HG02884 (cell line): Measurements from ENCODE around the gene CUL9.

Source experiments
- ATAC-seq: cut with Tn5 transposase; IDR thresholded peaks from one replicate; pipeline ENCODE4 v1.9.1; 2021; ENCODE audit warnings: mild to moderate bottlenecking, moderate library complexity; ENCODE audit not compliant: unreplicated experiment

Gene CUL9

DNA sequence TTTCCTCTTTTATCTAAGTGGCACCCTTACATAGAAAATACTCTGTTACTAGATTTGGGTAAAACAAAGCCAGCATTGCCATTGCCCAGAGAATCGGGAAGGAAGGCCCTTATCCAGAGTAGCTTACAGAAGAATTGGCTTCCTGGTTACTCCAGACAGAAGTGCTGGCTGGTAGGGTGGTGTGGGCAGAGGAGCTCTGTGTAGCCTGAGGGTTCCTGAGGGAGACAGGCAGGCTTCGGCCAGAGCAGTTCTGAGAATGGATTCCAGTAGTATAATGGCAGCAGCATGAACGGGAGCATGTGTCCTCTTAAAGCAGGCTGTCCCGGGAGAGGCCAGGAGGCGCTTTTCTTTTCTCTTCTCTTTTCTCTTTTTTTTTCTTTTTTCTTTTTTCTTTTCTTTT lies 11.9 kb downstream of the CUL9 start:
- no peak for ATAC-seq

- no peak for ATAC-seq
These were observed 14.3 kb downstream of the CUL9 start for GRCh38 chr6:43196337-43196736.

DNA sequence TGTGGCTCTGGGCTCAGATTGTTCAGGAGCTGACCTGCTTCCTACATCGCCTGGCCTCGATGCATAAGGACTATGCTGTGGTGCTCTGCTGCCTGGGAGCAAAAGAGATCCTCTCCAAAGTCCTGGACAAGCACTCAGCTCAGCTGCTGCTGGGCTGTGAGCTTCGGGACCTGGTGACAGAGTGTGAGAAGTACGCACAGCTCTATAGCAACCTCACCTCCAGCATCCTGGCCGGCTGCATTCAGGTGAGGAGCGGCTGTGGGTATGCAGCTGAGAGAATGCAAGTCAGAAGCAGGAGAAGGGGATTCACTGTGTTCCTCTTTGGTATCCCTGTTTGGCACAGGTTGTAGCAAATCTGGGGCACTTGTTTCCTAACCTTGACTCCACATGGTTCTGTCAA lies 17.9 kb downstream of the CUL9 start:
- ATAC-seq = no peak

GRCh38 chr6:43200541-43200940 lies 18.5 kb downstream of the CUL9 start:
- no peak for ATAC-seq

DNA sequence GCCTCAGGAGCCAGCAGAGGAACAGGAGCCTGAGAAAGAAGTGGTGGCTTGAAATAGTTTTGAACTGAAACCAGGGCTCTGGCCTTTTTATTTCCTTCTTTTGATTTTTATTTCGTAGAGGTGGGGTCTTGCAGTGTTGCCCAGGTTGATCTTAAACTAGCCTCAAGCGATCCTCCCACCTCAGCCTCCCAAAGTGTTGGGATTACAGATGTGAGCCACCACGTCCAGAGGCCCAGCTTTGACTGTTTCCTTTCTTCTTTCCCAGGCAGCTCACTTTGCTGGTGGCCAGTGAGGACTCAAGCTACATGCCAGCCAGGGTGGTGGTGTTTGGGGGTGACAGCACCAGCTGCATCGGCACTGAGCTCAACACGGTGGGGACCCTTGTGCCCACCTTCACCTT lies 20.5 kb downstream of the CUL9 start:
- no peak for ATAC-seq

- no peak for ATAC-seq
These were observed 21.2 kb downstream of the CUL9 start for GRCh38 chr6:43203029-43203717.

GRCh38 chr6:43203718-43204095 lies 21.7 kb downstream of the CUL9 start:
- ATAC-seq = no peak

GRCh38 chr6:43204271-43205105 lies 22.5 kb downstream of the CUL9 start:
- ATAC-seq = no peak

- no peak for ATAC-seq
These were observed 23.9 kb downstream of the CUL9 start for GRCh38 chr6:43205849-43206248.

DNA sequence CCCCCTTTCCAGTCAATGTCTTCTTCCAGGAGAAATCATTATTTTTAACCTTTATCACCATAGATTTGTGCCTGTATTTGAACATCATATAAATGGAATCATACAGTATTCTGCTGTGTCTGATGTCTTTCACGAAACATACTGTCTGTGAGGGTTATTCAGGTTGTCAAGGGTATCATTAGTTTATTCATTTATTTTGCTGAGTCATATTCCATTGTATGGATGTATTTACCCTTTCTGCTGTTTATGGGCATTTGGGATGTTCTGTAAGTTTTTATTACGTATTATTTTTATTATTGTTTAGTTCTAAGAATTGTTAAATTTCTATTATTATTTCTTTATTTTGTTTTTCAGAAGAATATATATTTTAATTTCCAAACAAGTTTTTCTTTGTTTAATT lies 25.3 kb downstream of the CUL9 start:
- no peak for ATAC-seq

- no peak for ATAC-seq
These were observed 30.0 kb downstream of the CUL9 start for GRCh38 chr6:43211955-43212354.

DNA sequence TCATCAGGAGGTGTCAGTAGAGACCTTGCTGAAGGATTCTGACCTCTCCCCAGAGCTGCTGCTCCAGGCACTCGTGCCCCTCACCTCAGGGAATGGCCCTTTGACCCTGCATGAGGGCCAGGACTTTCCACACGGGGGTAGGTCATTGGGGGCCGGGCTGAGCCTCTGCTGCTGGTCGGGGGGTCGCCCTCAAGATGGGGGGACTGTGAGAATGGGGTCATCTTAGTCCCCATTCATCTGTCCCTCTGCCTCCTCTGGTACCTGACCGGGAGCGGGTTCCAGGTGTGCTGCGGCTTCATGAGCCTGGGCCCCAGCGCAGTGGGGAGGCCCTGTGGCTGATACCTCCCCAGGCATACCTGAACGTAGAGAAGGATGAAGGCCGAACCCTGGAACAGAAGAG lies 31.4 kb downstream of the CUL9 start:
- no peak for ATAC-seq

- ATAC-seq = no peak
These were observed 33.1 kb downstream of the CUL9 start for GRCh38 chr6:43215066-43215465.

GRCh38 chr6:43216200-43216599 lies 34.2 kb downstream of the CUL9 start:
- no peak for ATAC-seq

- no peak for ATAC-seq
These were observed 35.4 kb downstream of the CUL9 start for GRCh38 chr6:43217351-43217750.

DNA sequence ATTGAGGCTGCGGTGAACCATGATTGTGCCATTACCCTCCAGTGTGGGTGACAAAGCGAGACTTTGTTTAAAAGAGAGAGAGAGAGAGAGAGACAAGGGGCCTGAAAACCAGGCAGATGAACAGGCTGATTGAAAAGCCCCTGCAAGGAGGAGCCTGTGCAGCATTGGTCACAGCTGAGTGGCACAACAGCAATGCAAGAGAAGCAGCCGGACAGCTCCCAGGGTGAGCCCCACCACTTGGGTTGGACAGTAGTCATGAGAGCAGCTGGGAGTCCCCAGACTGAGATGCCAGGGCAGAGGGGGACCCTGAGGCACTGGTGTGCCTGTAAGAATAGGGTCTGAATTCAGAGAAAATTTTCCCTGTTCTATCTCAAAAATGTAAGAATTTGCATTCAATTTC lies 37.1 kb downstream of the CUL9 start:
- ATAC-seq = no peak

DNA sequence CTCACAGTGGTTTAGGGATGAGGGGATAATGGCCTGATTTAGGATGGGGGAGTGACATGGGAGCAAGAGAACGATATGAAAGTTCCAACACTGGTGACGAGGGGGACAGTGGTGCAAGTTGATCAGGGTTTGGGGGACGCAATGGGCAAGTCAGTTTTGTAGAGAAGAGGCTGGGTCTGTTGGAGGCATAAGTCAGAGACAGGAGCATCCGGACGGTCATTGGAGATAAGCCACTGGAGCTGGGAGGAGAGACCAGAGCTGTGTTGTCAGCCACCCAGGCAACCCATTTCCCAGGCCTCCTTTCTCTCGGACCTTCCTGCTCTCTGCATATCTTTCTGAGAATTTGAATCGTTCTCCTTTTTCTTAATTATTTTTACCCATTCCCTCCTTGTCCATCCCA lies 37.8 kb downstream of the CUL9 start:
- no peak for ATAC-seq

DNA sequence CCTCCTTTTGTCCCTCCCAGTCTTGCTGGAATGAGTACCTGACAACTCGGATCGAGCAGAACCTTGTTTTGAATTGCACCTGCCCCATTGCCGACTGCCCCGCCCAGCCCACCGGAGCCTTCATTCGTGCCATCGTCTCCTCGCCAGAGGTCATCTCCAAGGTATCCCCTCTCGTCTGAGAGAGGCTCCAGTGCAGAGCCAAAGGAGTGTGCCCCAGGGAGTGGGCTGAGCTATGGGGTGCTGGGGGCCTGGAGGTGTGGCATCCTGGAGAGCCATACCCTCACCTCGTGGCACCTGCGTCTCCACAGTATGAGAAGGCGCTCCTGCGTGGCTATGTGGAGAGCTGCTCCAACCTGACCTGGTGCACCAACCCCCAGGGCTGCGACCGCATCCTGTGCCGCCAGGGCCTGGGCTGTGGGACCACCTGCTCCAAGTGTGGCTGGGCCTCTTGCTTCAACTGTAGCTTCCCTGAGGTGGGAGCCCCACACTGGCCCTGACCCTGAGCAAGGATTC lies 38.5 kb downstream of the CUL9 start:
- no peak for ATAC-seq

GRCh38 chr6:43221046-43221972 lies 39.3 kb downstream of the CUL9 start:
- no peak for ATAC-seq

- ATAC-seq = no peak
These were observed 40.5 kb downstream of the CUL9 start for GRCh38 chr6:43222418-43223059.

- no peak for ATAC-seq
These were observed 41.2 kb downstream of the CUL9 start for GRCh38 chr6:43223175-43223574.
